ES-I3 (cell line): ENCODE measurements around the gene DGKI.

Experiments used
- H3K36me3 ChIP-seq: 2 replicates; pipeline ENCODE4 v1.6.1; 2013; ENCODE audit warnings: mild to moderate bottlenecking, low read length, control low read depth, moderate library complexity; ENCODE audit not compliant: insufficient read depth
- H3K4me1 ChIP-seq: 2 replicates; pipeline ENCODE4 v1.6.1; 2013; ENCODE audit warnings: mild to moderate bottlenecking, control low read depth, low read length; ENCODE audit not compliant: insufficient read depth
- H3K9ac ChIP-seq: 2 replicates; pipeline ENCODE4 v1.6.1; 2013; ENCODE audit warnings: low read depth, mild to moderate bottlenecking, low read length, moderate library complexity
- H3K9me3 ChIP-seq: 2 replicates; pipeline ENCODE4 v1.6.1; 2013; ENCODE audit warnings: mild to moderate bottlenecking, low read length, moderate library complexity; ENCODE audit not compliant: control insufficient read depth, insufficient read depth

DGKI gene

DNA sequence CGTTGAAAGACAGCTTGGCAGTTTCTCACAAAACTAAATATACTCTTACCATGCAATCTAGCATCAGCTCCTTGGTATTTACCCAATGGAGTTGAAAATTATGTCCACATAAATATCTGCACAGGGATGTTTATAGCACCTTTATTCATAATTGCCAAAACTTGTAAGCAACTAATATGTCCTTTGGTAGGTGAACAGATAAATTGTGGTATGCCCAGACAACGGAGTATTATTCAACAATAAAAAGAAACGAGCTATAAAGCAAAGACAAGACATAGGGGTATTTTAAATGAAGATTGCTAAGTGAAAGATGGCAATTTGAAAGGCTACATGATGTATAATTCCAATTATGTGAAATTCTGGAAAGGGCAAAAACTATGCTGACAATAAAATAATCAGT lies 340.7 kb downstream of the DGKI start:
- Histone ChIP-seq H3K4me1 (peaks cover 11% of the 10 kb centered on the region; the same call in 1 of the 2 replicates), H3K36me3 (no peaks in the 10 kb centered on the region), H3K9me3 (peaks cover 7% of the 10 kb centered on the region), H3K9ac (no peak overlapping the region)

GRCh38 chr7:137501562-137501961 lies 345.2 kb downstream of the DGKI start:
- H3K9me3 ChIP-seq: peaks cover 4% of the 10 kb centered on the region; the same call in 1 of the 2 replicates
- H3K9ac ChIP-seq: no peak overlapping the region
- no peaks in the 10 kb centered on the region for H3K4me1 ChIP-seq
- H3K36me3 ChIP-seq: no peaks in the 10 kb centered on the region

DNA sequence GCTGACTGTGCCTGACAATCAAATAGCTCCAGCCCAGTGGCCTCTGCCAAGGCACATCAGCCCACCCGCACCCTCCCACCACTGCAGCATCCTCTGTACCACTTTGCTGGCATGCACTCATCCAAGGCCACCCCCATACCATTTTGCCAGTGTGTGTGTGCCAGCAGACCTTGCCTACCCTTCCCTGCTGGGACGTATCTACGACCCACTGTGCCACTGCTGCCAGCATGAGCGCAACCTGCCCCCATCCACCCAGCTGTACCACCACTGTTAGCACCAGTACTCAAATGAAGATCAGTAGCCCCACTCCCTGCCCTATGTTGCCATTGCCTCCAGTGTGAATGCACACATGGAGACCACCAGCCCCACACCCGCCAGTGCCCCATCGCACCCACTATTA lies 353.9 kb downstream of the DGKI start:
- no peaks in the 10 kb centered on the region for H3K36me3 ChIP-seq
- H3K9ac ChIP-seq: no peak overlapping the region
- H3K4me1 ChIP-seq: no peaks in the 10 kb centered on the region
- H3K9me3 ChIP-seq: no peaks in the 10 kb centered on the region

GRCh38 chr7:137489880-137490279 lies 356.9 kb downstream of the DGKI start:
- Histone ChIP-seq H3K9me3 (no peaks in the 10 kb centered on the region), H3K9ac (no peak overlapping the region), H3K4me1 (no peaks in the 10 kb centered on the region), H3K36me3 (no peaks in the 10 kb centered on the region)

DNA sequence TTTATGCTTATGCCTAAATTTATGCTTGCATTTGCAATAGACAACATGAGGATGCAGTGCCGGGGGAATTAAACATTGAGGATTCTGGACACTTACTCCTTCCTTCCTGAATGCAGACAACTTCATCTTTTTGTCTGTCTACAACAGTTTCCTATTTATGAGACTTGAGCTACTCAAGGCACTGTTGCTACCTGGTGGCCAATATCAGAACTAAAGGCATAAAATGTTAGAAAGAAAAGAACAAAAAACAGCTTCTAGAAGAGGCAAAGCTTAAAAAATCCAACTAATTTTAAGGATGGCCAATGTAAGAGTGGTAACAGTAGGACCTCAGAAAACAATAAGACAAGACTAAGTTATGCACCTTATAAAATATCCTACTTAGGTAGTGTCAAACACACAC lies 358.7 kb downstream of the DGKI start:
- Histone ChIP-seq H3K9me3 (no peaks in the 10 kb centered on the region), H3K4me1 (no peaks in the 10 kb centered on the region), H3K9ac (no peak overlapping the region), H3K36me3 (no peaks in the 10 kb centered on the region)

GRCh38 chr7:137485818-137486217 lies 361.0 kb downstream of the DGKI start:
- Histone ChIP-seq H3K36me3 (no peaks in the 10 kb centered on the region), H3K4me1 (no peaks in the 10 kb centered on the region), H3K9ac (no peak overlapping the region), H3K9me3 (no peaks in the 10 kb centered on the region)

GRCh38 chr7:137484326-137484725 lies 362.4 kb downstream of the DGKI start:
- H3K36me3 ChIP-seq: no peaks in the 10 kb centered on the region
- H3K4me1 ChIP-seq: no peaks in the 10 kb centered on the region
- no peaks in the 10 kb centered on the region for H3K9me3 ChIP-seq
- no peak overlapping the region for H3K9ac ChIP-seq

- H3K9me3 ChIP-seq: no peaks in the 10 kb centered on the region
- H3K4me1 ChIP-seq: no peaks in the 10 kb centered on the region
- H3K36me3 ChIP-seq: no peaks in the 10 kb centered on the region
- no peak overlapping the region for H3K9ac ChIP-seq
Measured at GRCh38 chr7:137482466-137482865, 364.3 kb downstream of the DGKI start.

DNA sequence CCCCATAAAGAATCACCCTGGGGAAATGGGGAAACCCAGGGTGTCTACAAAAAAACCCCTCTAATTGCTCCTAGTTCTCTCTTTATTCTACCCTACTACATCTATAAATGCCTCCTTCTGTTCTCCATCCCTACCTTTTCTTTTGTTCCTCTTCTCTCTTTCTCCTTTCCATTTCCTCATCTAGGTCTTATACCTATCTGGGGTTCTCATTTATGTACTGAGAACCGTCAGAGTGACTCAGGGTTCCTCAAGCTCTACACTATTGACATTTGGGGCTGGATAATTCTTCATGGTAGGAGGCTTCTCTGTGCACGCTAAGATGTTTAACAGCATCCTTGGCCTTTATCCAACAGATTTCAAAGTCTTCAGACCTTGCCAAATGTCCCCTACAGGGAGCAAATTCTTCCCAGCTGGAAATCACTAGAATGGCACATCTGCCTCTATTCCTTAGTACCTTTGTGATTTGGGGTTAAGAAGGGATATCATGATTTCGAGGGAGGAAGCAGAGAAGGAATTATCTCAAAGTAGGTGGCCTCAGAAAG lies 365.9 kb downstream of the DGKI start:
- H3K4me1 ChIP-seq: no peaks in the 10 kb centered on the region
- H3K36me3 ChIP-seq: no peaks in the 10 kb centered on the region
- H3K9me3 ChIP-seq: no peaks in the 10 kb centered on the region
- no peak overlapping the region for H3K9ac ChIP-seq

GRCh38 chr7:137480401-137480800 lies 366.4 kb downstream of the DGKI start:
- Histone ChIP-seq H3K9me3 (no peaks in the 10 kb centered on the region), H3K36me3 (no peaks in the 10 kb centered on the region), H3K9ac (no peak overlapping the region), H3K4me1 (no peaks in the 10 kb centered on the region)

DNA sequence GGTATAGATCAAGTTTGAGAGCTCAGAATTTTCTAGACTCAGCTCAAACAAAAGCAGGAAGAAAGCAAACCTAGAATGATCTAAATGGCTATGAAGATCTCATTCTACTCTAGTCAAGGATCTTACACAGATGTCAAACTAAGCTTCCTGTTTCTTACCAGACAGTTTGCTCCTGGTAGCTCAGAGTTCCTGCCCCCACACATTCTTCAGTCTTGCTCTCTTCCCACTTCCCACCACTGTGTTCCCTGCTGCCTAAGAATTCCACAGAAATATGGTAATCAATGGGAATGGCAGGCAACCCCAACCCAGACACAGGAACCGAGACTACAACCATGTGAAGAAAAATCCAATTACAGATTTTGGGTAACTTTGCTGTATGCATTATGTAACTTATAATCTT lies 369.8 kb downstream of the DGKI start:
- Histone ChIP-seq H3K36me3 (no peaks in the 10 kb centered on the region), H3K9me3 (no peaks in the 10 kb centered on the region)

GRCh38 chr7:137475966-137476365 lies 370.8 kb downstream of the DGKI start:
- no peak overlapping the region for H3K9ac ChIP-seq
- no peaks in the 10 kb centered on the region for H3K36me3 ChIP-seq
- no peaks in the 10 kb centered on the region for H3K9me3 ChIP-seq
- no peaks in the 10 kb centered on the region; the same call in 1 of the 2 replicates for H3K4me1 ChIP-seq

More for the DNA sequence above, 369.8 kb downstream of the DGKI start:
- Histone ChIP-seq H3K4me1 (no peaks in the 10 kb centered on the region; the same call in 1 of the 2 replicates), H3K9ac (no peak overlapping the region)

DNA sequence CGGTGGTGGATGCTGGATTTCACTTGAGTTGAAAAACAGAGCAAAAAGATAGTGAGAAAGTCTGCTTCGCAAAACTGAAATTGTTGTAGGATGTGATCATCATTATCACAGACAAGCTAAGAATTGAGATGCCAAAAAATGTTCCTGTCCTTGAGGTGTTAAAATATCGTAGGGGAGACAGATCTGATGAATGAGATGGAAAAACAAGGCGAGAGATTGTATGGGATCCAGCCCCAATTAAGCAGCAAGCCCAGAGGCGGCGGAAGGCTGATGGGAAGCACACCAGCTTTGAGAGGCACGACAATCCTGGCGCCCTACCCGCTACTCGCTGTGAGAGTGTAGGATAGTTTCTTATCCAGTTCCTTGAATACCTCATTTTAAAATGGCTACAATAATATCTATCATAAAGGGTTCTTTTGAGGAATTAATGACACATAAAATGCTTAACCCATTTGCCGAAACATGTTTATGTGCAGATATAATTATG lies 372.2 kb downstream of the DGKI start:
- no peaks in the 10 kb centered on the region for H3K9me3 ChIP-seq
- no peaks in the 10 kb centered on the region for H3K36me3 ChIP-seq
- H3K4me1 ChIP-seq: no peaks in the 10 kb centered on the region; the same call in 1 of the 2 replicates
- H3K9ac ChIP-seq: no peak overlapping the region

- Histone ChIP-seq H3K9ac (no peak overlapping the region), H3K36me3 (no peaks in the 10 kb centered on the region), H3K9me3 (no peaks in the 10 kb centered on the region), H3K4me1 (no peaks in the 10 kb centered on the region; the same call in 1 of the 2 replicates)
Measured at GRCh38 chr7:137471128-137471527, 375.6 kb downstream of the DGKI start.

DNA sequence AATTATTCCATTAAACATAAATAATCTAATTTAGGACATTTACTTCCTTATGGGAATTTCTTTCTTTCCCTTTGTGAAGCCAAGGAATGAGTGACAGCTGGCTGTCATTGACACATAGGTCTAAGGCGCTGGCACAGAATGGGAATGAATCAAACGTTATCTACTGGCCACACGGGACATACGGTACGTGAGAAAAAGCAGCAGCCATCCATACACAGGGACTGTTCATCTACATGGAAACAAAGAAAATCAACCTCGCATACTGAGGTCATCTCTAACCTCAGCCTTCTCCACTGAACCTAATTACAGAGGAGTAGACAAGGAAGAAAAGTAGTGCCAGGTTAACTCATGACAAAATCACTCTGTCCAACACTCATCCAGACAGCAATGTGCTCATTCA lies 376.9 kb downstream of the DGKI start:
- Histone ChIP-seq H3K4me1 (no peaks in the 10 kb centered on the region; the same call in 1 of the 2 replicates), H3K9me3 (no peaks in the 10 kb centered on the region), H3K36me3 (no peaks in the 10 kb centered on the region), H3K9ac (no peak overlapping the region)
